Lung (tissue), 12 donors: ENCODE measurements around the gene SCYL2. TPM values are rescaled to one million over a fixed set of nuclear protein-coding genes. Genes with fewer than 3 reads are reported as not detected.
"Not testable (repeated sequence)": the region's sequence is repeated elsewhere in the genome, so short reads cannot be mapped to it uniquely, and the experiment has no call there.

Source experiments
- ATAC-seq: fragments of 200-7000 bp; cut with Tn5 transposase; one replicate; pipeline ENCODE4 v1.9.1; 2020; ENCODE audit warnings: moderate number of reproducible peaks; ENCODE audit not compliant: insufficient read depth, low FRiP score
- DNase-seq, 3 donors: peaks; one replicate each; pipeline ENCODE4 v3.0.0-alpha.2; 2013 to 2017
- H3K27ac ChIP-seq, 2 donors: one replicate each; pipeline ENCODE4 v1.5.1; 2013; ENCODE audit warnings: mild to moderate bottlenecking in 2 of 2, moderate library complexity in 2 of 2, control low read depth in 1 of 2, inconsistent platforms in 1 of 2, low read depth in 1 of 2, low read length in 1 of 2
- H3K27me3 ChIP-seq, 3 donors: one replicate each; pipeline ENCODE4 v1.5.1; 2013; ENCODE audit warnings: low read length in 2 of 3; ENCODE audit not compliant: control insufficient read depth in 3 of 3, insufficient read depth in 3 of 3
- H3K36me3 ChIP-seq, 4 donors: one replicate each; pipeline ENCODE4 v1.5.1; 2013; ENCODE audit warnings: low read length in 4 of 4, mild to moderate bottlenecking in 1 of 4, moderate library complexity in 1 of 4; ENCODE audit not compliant: control insufficient read depth in 4 of 4, insufficient read depth in 4 of 4
- H3K4me1 ChIP-seq, 5 donors: one replicate each; pipeline ENCODE4 v1.5.1; 2013; ENCODE audit warnings: low read length in 5 of 5, mild to moderate bottlenecking in 2 of 5, moderate library complexity in 1 of 5; ENCODE audit not compliant: control insufficient read depth in 5 of 5, insufficient read depth in 5 of 5
- H3K4me3 ChIP-seq: one replicate; pipeline ENCODE4 v1.5.1; 2013; ENCODE audit warnings: mild to moderate bottlenecking, control low read depth, moderate library complexity
- H3K9ac ChIP-seq, 2 donors: one replicate each; pipeline ENCODE4 v1.5.1; 2013; ENCODE audit warnings: low read length in 2 of 2, control low read depth in 1 of 2; ENCODE audit not compliant: insufficient read depth in 1 of 2
- H3K9me3 ChIP-seq, 4 donors: one replicate each; pipeline ENCODE4 v1.5.1; 2013; ENCODE audit warnings: low read length in 3 of 4, mild to moderate bottlenecking in 1 of 4, moderate library complexity in 1 of 4; ENCODE audit not compliant: control insufficient read depth in 4 of 4, insufficient read depth in 3 of 4
- CTCF ChIP-seq: IDR thresholded peaks from 2 replicates; pipeline ENCODE4 v1.5.1; 2012; ENCODE audit warnings: mild to moderate bottlenecking; ENCODE audit errors: control extremely low read depth, extremely low read depth
- WGBS, 2 donors: extraction: QIAGEN DNeasy Blood & Tissue Kit; methylation state at CpG; one replicate each; pipeline ENCODE4 v1.1.7; 2013; 5-methylcytosine and 5-hydroxymethylcytosine counted together
- polyA plus RNA-seq, 2 donors: library from polyadenylated mRNA; stranded (reverse); fragments of 200-250 nt; gene quantifications; one replicate each; pipeline ENCODE4 v1.2.1, GENCODE V29; 2013
- total RNA-seq, 2 donors: library from RNA; depleted of rRNA in 1 of 2; stranded (reverse); fragments of >200 nt in 1 of 2; gene quantifications; one replicate each; pipeline ENCODE4 v1.2.1, GENCODE V29; 2014 to 2021
- donor health status: control.
- donor health status: control.
- donor health status: Bipolar disorder and iron deficiency.
- donor health status: healthy.
- donor health status: DM: yes; HTN: yes; CAD: no.

The SCYL2 gene
- total and polyA plus RNA-seq, 4 donors, result 13.9 to 148 (median 24.9) TPM

- Histone ChIP-seq H3K36me3 (peaks cover 0 to 2% (median under 1%) of the 10 kb centered on the region in 4 donors), H3K9me3 (no peaks in the 10 kb centered on the region), H3K4me1 (no peaks in the 10 kb centered on the region), H3K9ac (no peak overlapping the region), H3K27me3 (no peaks in the 10 kb centered on the region), H3K27ac (no peak overlapping the region), H3K4me3 (no peak overlapping the region)
- DNase-seq (no peak), ATAC-seq (no peak)
- TF ChIP-seq CTCF, result no peak
- WGBS, 2 donors, result 91 to 92% methylated on average over 1 of the region's 1 CpG
These were observed 26.0 kb downstream of the SCYL2 start for GRCh38 chr12:100293017-100293416.

GRCh38 chr12:100294366-100294765 is 27.4 kb downstream of the SCYL2 start:
- not testable (repeated sequence) for H3K4me1 ChIP-seq, H3K9me3 ChIP-seq, H3K9ac ChIP-seq, H3K36me3 ChIP-seq, H3K27me3 ChIP-seq, H3K4me3 ChIP-seq, DNase-seq, H3K27ac ChIP-seq, ATAC-seq
- WGBS, 2 donors, result 97 to 100% methylated on average over 2 to 21 of the region's 24 CpGs

DNA sequence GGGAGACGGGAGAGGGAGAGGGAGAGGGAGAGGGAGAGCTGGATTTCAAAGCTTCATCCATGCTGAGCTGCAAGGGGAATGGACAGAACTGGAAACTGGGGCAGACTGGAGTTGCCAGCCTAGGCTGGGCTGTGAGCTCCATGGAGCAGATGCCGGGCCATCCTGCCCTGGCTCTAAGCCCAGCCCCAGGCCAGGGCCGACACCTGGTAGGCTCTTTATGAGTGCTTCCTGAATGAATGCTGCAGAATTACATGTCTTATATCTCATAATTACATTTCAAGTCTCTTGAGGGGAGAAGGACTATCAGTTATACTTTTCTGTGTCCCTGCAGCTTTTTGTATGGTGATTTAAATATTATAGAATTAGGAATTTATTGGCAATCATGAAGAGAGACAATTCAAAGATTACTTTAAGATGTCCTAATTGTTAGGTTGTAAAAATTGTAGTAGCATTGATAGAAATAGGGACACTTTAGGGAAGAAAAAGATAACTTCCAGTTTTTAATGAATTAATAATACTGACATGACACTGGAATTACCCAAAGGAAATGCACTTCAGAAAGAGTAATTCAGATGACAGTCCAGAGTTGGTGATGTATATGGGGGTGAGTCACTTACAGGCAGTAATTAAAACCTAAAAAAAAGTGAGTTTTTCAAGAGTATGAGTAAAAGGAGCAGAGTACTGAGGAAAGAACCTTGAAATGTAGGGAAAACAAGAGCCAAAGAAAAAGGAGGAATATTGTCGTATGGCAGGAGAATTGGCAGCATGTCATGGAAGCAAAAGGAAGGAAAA is 29.0 kb downstream of the SCYL2 start:
- H3K27me3 ChIP-seq, result no peaks in the 10 kb centered on the region
- peaks cover 0 to 5% (median 0%) of the 10 kb centered on the region in 4 donors for H3K9me3 ChIP-seq
- ATAC-seq, result no peak
- H3K4me1 ChIP-seq, result no peaks in the 10 kb centered on the region
- H3K4me3 ChIP-seq, result no peak overlapping the region
- H3K27ac ChIP-seq, result no peak overlapping the region
- DNase-seq, result no peak
- 85 to 96% methylated on average over 4 of the region's 4 CpGs for WGBS, 2 donors
- H3K9ac ChIP-seq, result no peak overlapping the region
- TF ChIP-seq CTCF, result no peak
- peaks cover 7 to 15% (median 8%) of the 10 kb centered on the region in 4 donors for H3K36me3 ChIP-seq

- peaks cover 13 to 39% (median 19%) of the 10 kb centered on the region in 4 donors for H3K36me3 ChIP-seq
- no peak for TF ChIP-seq CTCF
These were observed 35.1 kb downstream of the SCYL2 start for GRCh38 chr12:100302081-100302480.

More at GRCh38 chr12:100302081-100302480, 35.1 kb downstream of the SCYL2 start:
- no peak overlapping the region for H3K27ac ChIP-seq
- no peak overlapping the region for H3K9ac ChIP-seq
- peaks cover 0 to 6% (median 3%) of the 10 kb centered on the region in 4 donors for H3K9me3 ChIP-seq
- ATAC-seq (no peak), DNase-seq (no peak)
- no peaks in the 10 kb centered on the region for H3K4me1 ChIP-seq
- no peaks in the 10 kb centered on the region for H3K27me3 ChIP-seq
- no peak overlapping the region for H3K4me3 ChIP-seq
- 100% methylated on average over 1 of the region's 1 CpG for WGBS, 2 donors
